Measurements from ENCODE around the gene ANKS1B.

Gene ANKS1B

DNA sequence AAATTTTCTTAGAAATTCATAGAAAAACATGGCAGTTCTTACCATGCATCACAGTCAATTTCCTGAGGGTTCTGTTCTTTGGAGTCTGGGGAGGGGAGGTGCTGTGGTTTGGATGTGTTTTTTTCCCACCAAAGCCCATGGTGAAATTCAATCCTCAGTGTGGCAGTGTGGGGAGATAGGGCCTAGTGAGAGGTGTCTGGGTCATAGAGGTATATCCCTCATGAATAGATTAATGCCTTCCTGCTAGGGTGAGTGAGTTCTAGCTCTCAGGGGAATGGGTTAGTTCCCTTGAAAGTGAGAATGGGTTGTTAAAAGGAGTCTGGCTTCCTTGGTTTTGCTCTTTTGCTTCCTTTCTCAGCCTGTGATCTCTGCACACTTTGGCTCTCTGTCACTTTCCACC lies 1061.9 kb downstream of the ANKS1B start:
- no peak for DNase-seq (ENCODE audit: low read depth)

- no peak for DNase-seq (ENCODE audit: low read depth)
These were observed 1066.4 kb downstream of the ANKS1B start for GRCh38 chr12:98918176-98918863.

DNA sequence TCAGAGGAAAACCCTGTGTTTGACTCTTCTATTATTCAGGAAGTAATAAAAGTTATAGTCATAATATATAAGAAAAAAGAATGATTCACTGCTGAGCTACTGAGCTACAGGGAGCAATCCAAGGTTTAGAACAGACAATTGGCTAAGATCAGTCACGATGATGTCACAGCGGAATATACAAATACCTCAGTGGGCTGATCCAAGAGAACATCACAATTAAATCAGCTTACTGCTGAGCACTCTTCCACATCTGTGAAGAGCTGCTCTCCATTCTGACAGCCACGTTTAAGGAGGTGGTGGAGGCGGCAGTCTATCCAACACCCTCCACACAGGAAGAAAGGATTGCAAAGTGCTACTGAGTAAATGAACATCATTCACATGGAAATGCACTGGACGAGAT lies 1068.6 kb downstream of the ANKS1B start:
- no peak for DNase-seq (ENCODE audit: low read depth)

GRCh38 chr12:98912401-98912974 lies 1072.2 kb downstream of the ANKS1B start:
- DNase-seq (ENCODE audit: low read depth), result no peak

- DNase-seq (ENCODE audit: low read depth), result no peak
These were observed 1073.3 kb downstream of the ANKS1B start for GRCh38 chr12:98911396-98911795.

DNA sequence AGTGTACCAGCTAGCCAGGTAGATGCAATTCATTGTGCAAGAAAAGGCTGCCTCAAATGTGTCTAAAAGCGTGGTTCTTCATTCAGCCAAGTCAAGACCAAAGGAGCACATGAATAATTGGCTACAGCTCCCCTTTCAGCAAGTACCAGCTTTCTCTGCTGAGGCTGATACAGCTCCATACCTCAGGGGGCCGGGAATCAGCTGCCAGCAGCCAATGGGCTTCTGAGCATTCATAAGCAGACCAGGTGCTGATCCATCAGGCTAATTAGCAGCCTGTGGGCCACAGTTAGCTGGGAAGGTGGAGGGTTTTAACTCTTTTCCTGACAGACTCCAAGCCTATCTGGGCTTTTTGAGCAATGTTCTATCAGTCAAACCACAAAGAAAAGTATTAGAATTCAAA lies 1075.0 kb downstream of the ANKS1B start:
- DNase-seq (ENCODE audit: low read depth), result no peak

- DNase-seq (ENCODE audit: low read depth), result no peak
These were observed 1075.9 kb downstream of the ANKS1B start for GRCh38 chr12:98908866-98909265.

DNA sequence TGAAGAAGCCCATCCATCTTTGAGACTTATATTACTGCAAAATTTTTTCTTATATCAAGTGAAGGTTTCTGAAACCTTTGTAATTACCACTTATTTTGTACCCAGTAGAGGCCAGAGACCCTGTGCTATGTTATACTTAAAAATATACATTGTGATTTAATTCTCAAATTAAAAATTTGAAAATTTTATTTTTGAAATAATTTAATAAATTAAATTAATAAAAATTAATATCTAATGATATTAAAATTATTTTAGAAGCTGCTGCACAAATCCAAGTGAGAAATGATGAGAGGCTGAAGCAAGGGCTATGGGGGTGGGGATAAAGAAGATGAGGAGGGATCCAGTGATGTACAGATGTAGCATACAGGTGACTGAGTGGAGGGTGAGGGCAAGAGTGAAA lies 1080.9 kb downstream of the ANKS1B start:
- no peak for DNase-seq (ENCODE audit: low read depth)

- no peak for DNase-seq (ENCODE audit: low read depth)
These were observed 1083.5 kb downstream of the ANKS1B start for GRCh38 chr12:98901189-98901588.

- no peak for DNase-seq (ENCODE audit: low read depth)
These were observed 1087.8 kb downstream of the ANKS1B start for GRCh38 chr12:98896938-98897337.

DNA sequence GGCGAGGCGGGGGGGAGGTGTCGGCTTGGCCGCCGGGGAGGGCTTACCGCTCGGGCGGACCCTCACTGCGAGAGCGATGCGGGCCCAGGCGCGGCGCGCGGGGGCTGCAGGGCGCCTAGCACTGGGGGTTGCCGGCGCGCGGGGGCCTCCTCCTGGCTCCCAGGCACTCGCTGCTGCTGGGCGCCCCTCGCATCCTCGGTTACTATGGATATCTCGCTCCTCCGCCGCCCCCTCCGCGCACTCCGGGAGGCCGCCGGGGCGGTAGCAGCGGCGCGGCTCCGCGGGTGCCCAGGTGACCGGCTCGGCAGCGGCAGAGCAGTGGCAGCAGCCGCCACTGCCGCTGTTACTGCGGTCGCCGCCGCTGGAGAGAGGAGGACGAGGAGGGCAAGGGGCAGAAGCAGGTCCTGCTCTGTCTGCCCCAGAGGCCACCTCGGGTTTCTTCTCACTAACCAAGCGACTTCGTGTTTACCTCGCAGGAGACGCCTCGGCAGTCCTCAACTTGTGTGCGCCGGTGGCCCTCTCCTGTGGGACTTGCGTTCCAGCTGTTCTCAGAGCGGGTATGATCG lies 1089.6 kb downstream of the ANKS1B start:
- DNase-seq (ENCODE audit: low read depth), result no peak

DNA sequence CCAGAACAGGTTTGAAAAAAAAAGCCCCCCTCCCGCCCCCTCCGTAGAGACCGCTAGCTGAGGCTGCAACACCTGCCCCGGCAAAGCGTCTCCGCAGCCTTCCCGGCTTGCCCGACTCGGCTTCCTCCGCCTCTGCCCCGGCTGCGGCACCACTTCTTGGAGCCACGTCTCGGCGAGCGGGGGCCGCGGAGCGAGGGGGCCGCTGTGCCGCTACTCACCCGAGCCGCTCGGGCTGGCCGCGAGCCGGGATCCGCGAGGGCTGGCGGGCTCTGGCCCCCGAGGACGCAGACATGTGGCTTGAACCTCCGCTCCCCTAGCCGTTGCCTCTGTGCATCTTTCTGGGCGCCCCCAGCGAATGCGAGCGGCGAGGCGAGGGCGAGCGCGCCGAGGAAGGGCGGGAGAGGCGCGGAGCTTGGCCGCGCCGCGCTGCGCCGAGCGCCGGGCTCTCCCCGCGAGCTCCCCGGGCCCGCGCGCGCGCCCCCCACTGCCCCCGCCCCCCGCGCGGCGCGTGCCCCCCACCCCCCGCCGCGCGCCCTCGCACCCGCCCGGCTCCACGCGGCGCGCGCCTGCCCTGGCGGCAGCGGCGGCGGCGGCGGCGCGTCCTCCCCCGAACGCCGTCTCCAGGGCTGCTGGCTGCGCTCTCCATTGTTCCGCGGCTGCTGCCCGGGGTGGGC lies 1090.2 kb downstream of the ANKS1B start:
- no peak for DNase-seq (ENCODE audit: low read depth)

DNA sequence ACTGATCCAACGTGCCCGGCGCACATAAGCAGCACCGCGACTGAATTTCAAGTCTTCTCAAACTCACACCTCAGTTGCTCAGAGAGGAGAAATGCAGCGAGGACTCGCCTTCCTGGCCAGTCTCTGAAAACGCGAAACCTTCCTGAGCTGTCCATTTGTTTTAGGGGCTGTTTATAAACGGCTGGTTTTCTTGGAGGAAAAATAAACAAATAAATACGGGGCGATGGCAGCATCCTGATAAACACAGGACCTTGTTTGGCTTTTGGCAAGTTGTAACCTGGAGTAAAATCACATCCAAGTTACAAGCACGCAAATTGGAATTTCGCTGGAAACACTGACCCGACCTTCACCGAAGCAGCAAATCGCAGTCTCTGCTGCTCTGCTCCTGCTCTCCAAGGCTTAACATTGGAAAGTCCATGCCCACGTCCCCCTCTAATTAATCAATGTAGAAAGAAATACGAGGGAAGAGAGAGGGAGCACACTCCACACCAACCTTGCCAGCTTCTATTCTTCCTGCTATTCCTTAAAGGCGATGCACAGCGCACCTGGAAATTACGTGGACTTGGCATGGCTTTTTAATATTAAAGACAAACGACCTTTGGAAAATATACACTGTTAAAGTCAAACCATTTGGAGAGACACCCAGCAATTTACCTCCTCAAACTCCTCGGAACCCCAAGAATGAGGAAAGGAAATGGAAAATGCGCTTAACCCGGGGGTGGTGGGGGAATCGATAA lies 1090.9 kb downstream of the ANKS1B start:
- no peak for DNase-seq (ENCODE audit: low read depth)

- no peak for DNase-seq (ENCODE audit: low read depth)
These were observed 1091.5 kb downstream of the ANKS1B start for GRCh38 chr12:98893126-98893674.

DNA sequence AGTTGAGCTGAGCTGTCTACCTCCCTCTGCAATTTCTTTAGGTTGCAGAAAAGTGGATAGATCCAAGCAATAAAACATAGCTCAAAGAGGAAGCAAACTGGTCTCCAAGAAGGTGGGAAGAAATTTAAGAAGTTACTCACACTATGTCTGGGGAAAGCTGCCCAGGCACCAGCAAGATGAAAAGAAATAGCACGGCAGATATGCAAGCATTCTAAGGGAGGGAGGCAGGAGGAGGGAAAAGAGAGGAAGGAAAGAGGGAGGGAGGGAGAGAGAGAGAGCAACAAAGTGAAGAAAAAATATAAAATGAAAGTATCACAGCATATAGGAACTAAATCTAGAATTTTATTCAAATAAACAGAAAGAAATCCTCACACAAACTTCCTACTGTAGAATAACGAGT lies 1099.0 kb downstream of the ANKS1B start:
- DNase-seq (ENCODE audit: low read depth), result no peak

DNA sequence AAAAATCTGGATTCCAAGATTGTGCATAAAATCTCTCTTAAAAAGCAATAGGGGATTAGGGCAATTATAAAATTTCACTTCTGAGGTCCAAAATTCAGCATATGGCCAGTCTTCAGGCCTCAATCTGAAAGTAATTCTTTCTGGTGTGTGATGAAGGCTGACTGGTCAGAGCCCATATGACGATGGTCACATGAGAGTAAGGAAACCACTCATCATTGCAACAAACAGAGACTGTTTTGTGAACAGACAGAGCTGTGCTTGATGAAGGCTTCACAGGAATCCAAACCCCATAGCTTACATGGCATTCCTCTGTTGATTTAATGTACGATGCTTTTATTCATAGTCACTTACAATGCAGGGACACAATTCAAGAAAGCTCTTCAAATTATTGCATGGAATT lies 1101.5 kb downstream of the ANKS1B start:
- DNase-seq (ENCODE audit: low read depth), result no peak

DNA sequence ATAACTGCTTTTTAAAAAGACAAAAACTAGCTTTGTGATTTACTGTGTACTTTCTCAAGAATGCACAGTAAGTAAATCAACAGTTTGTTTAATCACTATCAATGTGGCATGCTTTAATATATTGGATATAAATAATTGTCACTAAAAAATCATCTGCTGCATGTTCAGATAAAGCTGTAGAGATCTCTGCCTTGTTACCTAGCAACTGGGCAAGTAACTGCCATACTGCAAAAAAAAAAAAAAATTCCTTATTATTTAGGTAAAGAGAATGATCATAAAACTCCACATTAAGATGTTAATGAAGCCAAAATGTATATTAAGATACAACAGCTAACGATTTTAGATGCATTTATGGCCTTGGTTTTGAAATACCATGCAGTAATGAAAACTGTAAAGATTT lies 1102.2 kb downstream of the ANKS1B start:
- DNase-seq (ENCODE audit: low read depth), result no peak

- no peak for DNase-seq (ENCODE audit: low read depth)
These were observed 1111.0 kb downstream of the ANKS1B start for GRCh38 chr12:98873776-98874175.

GRCh38 chr12:98870504-98870903 lies 1114.2 kb downstream of the ANKS1B start:
- DNase-seq (ENCODE audit: low read depth), result no peak

GRCh38 chr12:98869886-98870503 lies 1114.7 kb downstream of the ANKS1B start:
- DNase-seq (ENCODE audit: low read depth), result no peak

GRCh38 chr12:98868538-98868937 lies 1116.2 kb downstream of the ANKS1B start:
- DNase-seq (ENCODE audit: low read depth), result no peak

GRCh38 chr12:98868076-98868475 lies 1116.7 kb downstream of the ANKS1B start:
- DNase-seq (ENCODE audit: low read depth), result no peak

Measured in stimulated activated CD8-positive, alpha-beta memory T cell treated with anti-CD3 and anti-CD28 coated beads, Interleukin-7, amount 100 ng/mL, for 24 hours (primary cell).